GM12878 (cell line): ENCODE measurements around the gene DDR2. TPM values are rescaled to one million over a fixed set of nuclear protein-coding genes. Genes with fewer than 3 reads are reported as not detected.

ENCODE experiments used
- ATAC-seq: fragments of 200-7000 bp; cut with Tn5 transposase; 3 replicates; pipeline ENCODE4 v1.9.1; 2020; ENCODE audit warnings: mild to moderate bottlenecking, moderate library complexity
- BruUV-seq: library from RNA; stranded (reverse); fragments of 400-500 nt; replicated peaks from 2 replicates; lab custom pipeline; 2021; lab: Mats Ljungman, UMichigan
- CTCF ChIA-PET: fragments of 300-600 bp; sonication (Branson Sonifier 250); formaldehyde crosslinking; extraction: SDS; loops from one replicate; lab custom pipeline; 2021; ENCODE audit warnings: inconsistent platforms; lab: Yijun Ruan, JAX
- POLR2A ChIA-PET: fragments of 350-600 bp; formaldehyde crosslinking; extraction: SDS; loops from one replicate; lab custom pipeline; 2021; ENCODE audit warnings: inconsistent platforms; lab: Charles Lee
- RAD21 ChIA-PET: fragments of 300-600 bp; sonication (Branson Sonifier 250); formaldehyde crosslinking; loops from one replicate; lab custom pipeline; 2023; ENCODE audit warnings: antibody characterized with exemption; ENCODE audit not compliant: unreplicated experiment; lab: Charles Lee
- SMC1A ChIA-PET: fragments of 300-600 bp; sonication (Branson Sonifier 250); formaldehyde crosslinking; loops from one replicate; lab custom pipeline; 2023; ENCODE audit not compliant: unreplicated experiment, uncharacterized antibody; lab: Charles Lee
- DNase-seq: peaks from one replicate; pipeline ENCODE4 v3.0.0-alpha.2; 2011; ENCODE audit warnings: low read depth, low spot score
- FAIRE-seq: peaks from 3 replicates; lab custom pipeline; 2011; peaks lifted over from hg19 to GRCh38; lab: Jason Lieb, UNC
- H2AFZ ChIP-seq: 2 replicates; pipeline ENCODE4 v1.6.0; 2011; ENCODE audit warnings: low read depth, low read length, control low read depth; ENCODE audit not compliant: control insufficient read depth
- H3K27ac ChIP-seq: 2 replicates; pipeline ENCODE4 v1.5.1; 2011; ENCODE audit warnings: control low read depth; ENCODE audit not compliant: control insufficient read depth, insufficient read depth
- H3K27me3 ChIP-seq, 2 experiments: replicated peaks in 1 of 2; 2 replicates each; pipeline versions ENCODE4 v1.6.0 to v1.6.1; 2011; ENCODE audit warnings: low read length in 1 of 2; ENCODE audit not compliant: control insufficient read depth in 2 of 2, insufficient read depth in 2 of 2
- H3K36me3 ChIP-seq, 2 experiments: 2 replicates each; pipeline ENCODE4 v1.5.1; 2011; ENCODE audit warnings: low read length in 1 of 2; ENCODE audit not compliant: control insufficient read depth in 2 of 2, insufficient read depth in 2 of 2
- H3K4me1 ChIP-seq: 2 replicates; pipeline ENCODE4 v1.6.1; 2011; ENCODE audit warnings: mild to moderate bottlenecking, low read length, moderate library complexity, mixed read lengths; ENCODE audit not compliant: control insufficient read depth, insufficient read depth
- H3K4me2 ChIP-seq: 2 replicates; pipeline ENCODE4 v1.6.0; 2011; ENCODE audit warnings: control low read depth; ENCODE audit not compliant: control insufficient read depth, insufficient read depth
- H3K4me3 ChIP-seq: fragments of 200-600 bp; sonication (generic); 2 replicates; pipeline ENCODE4 v1.5.1; 2016
- H3K79me2 ChIP-seq: 2 replicates; pipeline ENCODE4 v1.6.0; 2011; ENCODE audit warnings: low read length; ENCODE audit not compliant: control insufficient read depth, insufficient read depth
- H3K9ac ChIP-seq: 2 replicates; pipeline ENCODE4 v1.8.0; 2011; ENCODE audit warnings: low read length, control low read depth, mixed read lengths; ENCODE audit not compliant: control insufficient read depth, insufficient read depth
- H3K9me3 ChIP-seq: replicated peaks from 3 replicates; pipeline ENCODE4 v1.5.1; 2011; ENCODE audit warnings: mild to moderate bottlenecking, low read length; ENCODE audit not compliant: control insufficient read depth, insufficient read depth
- H4K20me1 ChIP-seq: 2 replicates; pipeline ENCODE4 v1.6.0; 2011; ENCODE audit not compliant: control insufficient read depth, insufficient read depth
- ATF7 ChIP-seq: fragments of 450-650 bp; IDR thresholded peaks from 2 replicates; pipeline ENCODE4 v1.6.1; 2016; ENCODE audit warnings: low read depth, mild to moderate bottlenecking
- FOXK2 ChIP-seq: fragments of 450-650 bp; IDR thresholded peaks from 2 replicates; pipeline ENCODE4 v1.6.1; 2017; ENCODE audit warnings: mild to moderate bottlenecking, moderate library complexity
- NR2C1 ChIP-seq: fragments of 450-650 bp; IDR thresholded peaks from 2 replicates; pipeline ENCODE4 v1.6.1; 2017; ENCODE audit warnings: antibody characterized with exemption, mild to moderate bottlenecking, moderate library complexity
- PAX8 ChIP-seq: fragments of 450-650 bp; IDR thresholded peaks from 2 replicates; pipeline ENCODE4 v1.6.1; 2017; ENCODE audit warnings: mild to moderate bottlenecking, moderate library complexity
- SKIL ChIP-seq: fragments of 450-650 bp; IDR thresholded peaks from 2 replicates; pipeline ENCODE4 v1.6.1; 2017; ENCODE audit warnings: mild to moderate bottlenecking, low read depth, inconsistent platforms; ENCODE audit not compliant: poor library complexity, severe bottlenecking
- SMAD1 ChIP-seq: fragments of 450-650 bp; IDR thresholded peaks from 2 replicates; pipeline ENCODE4 v1.6.1; 2018; ENCODE audit warnings: mild to moderate bottlenecking, low read depth; ENCODE audit not compliant: partially characterized antibody
- ZNF274 ChIP-seq: IDR thresholded peaks from one replicate; pipeline ENCODE4 v1.8.0; 2011; ENCODE audit not compliant: insufficient read length, insufficient read depth
- ZNF592 ChIP-seq: fragments of 450-650 bp; IDR thresholded peaks from 2 replicates; pipeline ENCODE4 v1.6.1; 2017; ENCODE audit warnings: mild to moderate bottlenecking, moderate library complexity
- WGBS: methylation state at CpG from one replicate; pipeline ENCODE4 v1.1.6; 2016; ENCODE audit warnings: low lambda C conversion rate; ENCODE audit not compliant: insufficient replicate concordance, insufficient coverage; ENCODE audit errors: missing lambda C conversion rate; 5-methylcytosine and 5-hydroxymethylcytosine counted together
- in situ Hi-C: fragments of 300-500 bp; cut with MboI; formaldehyde crosslinking; loops from 9 replicates; pipeline ENCODE4 v1.14.3; 2018; ENCODE audit warnings: mixed read lengths
- intact Hi-C: fragments of 100-400 bp; cut with micrococcal nuclease; formaldehyde crosslinking; loops from one replicate; pipeline ENCODE4 v1.14.2; 2022; ENCODE audit not compliant: unreplicated experiment
- polyA plus RNA-seq, 11 experiments: library from polyadenylated mRNA; depleted of rRNA in 4 of 11; unstranded in 6 of 11; stranded (reverse) in 5 of 11; fragments of >200 nt; fragmentation: Nextera tagmentation in 4 of 11; fragmentation: Illumina TruSeq in 1 of 11; extraction: Ambion mirVana in 4 of 11; extraction: Trizol in 1 of 11; gene quantifications; 1 replicate in 1 of 11; 2 replicates in 10 of 11; pipeline versions ENCODE4 v1.2.1 to v1.2.3, GENCODE V29; 2011 to 2016; ENCODE audit warnings: inconsistent platforms in 2 of 11, missing spikeins in 2 of 11, low read depth in 1 of 11
- total RNA-seq, 4 experiments: library from RNA; depleted of rRNA in 3 of 4; stranded (reverse); fragments of >200 nt in 3 of 4; fragmentation: Illumina TruSeq in 1 of 4; extraction: Trizol in 1 of 4; gene quantifications; 2 replicates each; pipeline versions ENCODE4 v1.2.1 to v1.2.3, GENCODE V29; 2013 to 2021
- TF ChIP-seq, protein P1 (sequence below): fragments of 450-650 bp; IDR thresholded peaks from 2 replicates; pipeline ENCODE4 v1.6.1; 2016; ENCODE audit warnings: mild to moderate bottlenecking

DDR2 gene
- total and polyA plus RNA-seq, 10 of the 15 experiments (the other 5 are each of a cell fraction or from before 2014, with no cell fraction given), result 1.9 to 8.8 (median 5.5) TPM

GRCh38 chr1:162626094-162626493 lies 6.2 kb upstream of the DDR2 start:
- in situ Hi-C loops, result no loop called here
- CTCF ChIA-PET, result interaction anchor here (1.4 to 9.3 kb wide), 7 partner anchors 9 to 174 kb away, joined by 3 to 79 read pairs (median 5); no protein-coding TSS in a partner anchor

GRCh38 chr1:162626761-162627160 lies 5.5 kb upstream of the DDR2 start:
- peak; percentile 46 for ATAC-seq
- Histone ChIP-seq H3K27ac (peak overlapping the region; percentile 48; the same call in 1 of the 2 replicates), H3K79me2 (peaks cover 2% of the 10 kb centered on the region; the same call in 1 of the 2 replicates), H3K4me3 (no peak overlapping the region), H3K9me3 (no peaks in the 10 kb centered on the region), H3K9ac (no peak overlapping the region; the same call in 1 of the 2 replicates), H3K36me3 (no peaks in the 10 kb centered on the region), H3K4me2 (peak overlapping the region; percentile 61), H3K27me3 (no peaks in the 10 kb centered on the region), H3K4me1 (peaks cover 25% of the 10 kb centered on the region), H2AFZ (peak overlapping the region; percentile 66), H4K20me1 (no peaks in the 10 kb centered on the region)
- POLR2A ChIA-PET, result no interaction called here
- intact Hi-C loops (loop anchor here (5.0 kb wide), 1 partner anchor 166 kb away; the partner anchor contains the start of gene HSD17B7), in situ Hi-C loops (no loop called here)
- CTCF ChIA-PET, result interaction anchor here (1.2 to 9.3 kb wide), 10 partner anchors 9 to 174 kb away, joined by 3 to 79 read pairs (median 4); no protein-coding TSS in a partner anchor
- SMC1A ChIA-PET, result interaction anchor here (0.7 to 2.9 kb wide), 10 partner anchors 10 to 269 kb away, joined by 3 to 31 read pairs (median 4); no protein-coding TSS in a partner anchor
- RAD21 ChIA-PET, result interaction anchor here (0.8 to 1.8 kb wide), 6 partner anchors 9 to 269 kb away, joined by 3 to 16 read pairs (median 6); no protein-coding TSS in a partner anchor
- FAIRE-seq, result no peak
- 0% methylated on average over 2 of the region's 2 CpGs for WGBS
- DNase-seq, result no peak
- no TSS peak for BruUV-seq
- TF ChIP-seq ZNF592, result 0 out of 2 replicates have a peak, but pooled peaks have one; percentile 26
- TF ChIP-seq FOXK2, result no peak
- 0 out of 2 replicates have a peak, but pooled peaks have one; percentile 39 for TF ChIP-seq ATF7
- TF ChIP-seq SKIL, result peak; percentile 55

More at GRCh38 chr1:162626094-162626493, 6.2 kb upstream of the DDR2 start:
- ChIA-PET RAD21 (interaction anchor here (0.9 to 1.8 kb wide), 6 partner anchors 9 to 268 kb away, joined by 3 to 16 read pairs (median 6); no protein-coding TSS in a partner anchor), SMC1A (interaction anchor here (0.8 to 2.9 kb wide), 8 partner anchors 9 to 268 kb away, joined by 3 to 31 read pairs (median 4); no protein-coding TSS in a partner anchor), POLR2A (no interaction called here)
- Histone ChIP-seq H3K9ac (no peak overlapping the region), H2AFZ (peak overlapping the region; percentile 66; the same call in 1 of the 2 replicates), H3K9me3 (no peaks in the 10 kb centered on the region), H3K27me3 (no peaks in the 10 kb centered on the region), H3K79me2 (no peaks in the 10 kb centered on the region; the same call in 1 of the 2 replicates), H4K20me1 (no peaks in the 10 kb centered on the region), H3K4me1 (peaks cover 20% of the 10 kb centered on the region), H3K27ac (no peak overlapping the region), H3K36me3 (no peaks in the 10 kb centered on the region), H3K4me3 (no peak overlapping the region), H3K4me2 (no peak overlapping the region; the same call in 1 of the 2 replicates)
- TF ChIP-seq ZNF274 (no peak), SMAD1 (no peak), NR2C1 (no peak), PAX8 (no peak)
- TF ChIP-seq, protein P1, sequence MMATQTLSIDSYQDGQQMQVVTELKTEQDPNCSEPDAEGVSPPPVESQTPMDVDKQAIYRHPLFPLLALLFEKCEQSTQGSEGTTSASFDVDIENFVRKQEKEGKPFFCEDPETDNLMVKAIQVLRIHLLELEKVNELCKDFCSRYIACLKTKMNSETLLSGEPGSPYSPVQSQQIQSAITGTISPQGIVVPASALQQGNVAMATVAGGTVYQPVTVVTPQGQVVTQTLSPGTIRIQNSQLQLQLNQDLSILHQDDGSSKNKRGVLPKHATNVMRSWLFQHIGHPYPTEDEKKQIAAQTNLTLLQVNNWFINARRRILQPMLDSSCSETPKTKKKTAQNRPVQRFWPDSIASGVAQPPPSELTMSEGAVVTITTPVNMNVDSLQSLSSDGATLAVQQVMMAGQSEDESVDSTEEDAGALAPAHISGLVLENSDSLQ, result no peak
- intact Hi-C loops, result loop anchor here (5.0 kb wide), 1 partner anchor 166 kb away; the partner anchor contains the start of gene HSD17B7
- DNase-seq (no peak), ATAC-seq (no peak), FAIRE-seq (no peak)
- BruUV-seq, result no TSS peak
- 67% methylated on average over 2 of the region's 2 CpGs for WGBS
